ENCODE measurements around the gene SH2B3.
A peak's percentile ranks its signal among the peaks of the same experiment; 100 is the strongest.

DNA sequence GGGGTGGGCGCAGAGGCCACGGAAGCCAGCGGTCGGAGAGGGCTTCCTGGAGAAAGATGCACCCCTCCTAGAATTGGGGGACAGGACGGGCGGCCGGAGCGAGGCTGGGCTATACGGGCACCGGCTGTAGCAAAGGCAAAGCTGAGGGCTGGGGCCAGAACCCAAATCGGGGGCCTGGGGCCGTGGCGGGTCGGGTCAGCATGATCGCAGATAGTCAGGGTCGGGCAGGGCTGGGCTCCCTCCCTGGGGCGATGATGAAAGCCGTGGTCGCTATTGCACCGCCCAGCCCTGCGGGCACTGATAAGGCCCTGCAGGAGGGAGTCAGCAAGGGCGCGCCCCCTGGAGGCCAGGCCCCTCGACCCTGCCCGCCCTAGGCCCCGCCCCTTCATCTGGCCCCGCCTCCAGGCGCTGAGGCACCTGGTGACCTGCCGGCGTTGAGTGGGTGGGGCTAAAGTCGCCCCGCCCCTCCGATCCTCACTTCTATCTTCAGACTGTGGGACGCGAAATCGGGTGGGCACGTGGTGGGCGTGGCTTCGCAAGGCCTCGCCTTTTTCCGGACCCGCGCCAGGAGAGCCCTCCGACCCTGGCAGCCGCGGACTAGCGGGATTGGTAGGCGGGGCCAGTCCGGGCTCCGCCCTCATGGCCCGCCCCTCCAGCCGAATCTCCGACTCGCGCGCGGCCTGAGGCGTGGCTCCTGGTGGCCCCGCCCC is 419 bp upstream of the SH2B3 start:
- TF ChIP-seq, protein P1, sequence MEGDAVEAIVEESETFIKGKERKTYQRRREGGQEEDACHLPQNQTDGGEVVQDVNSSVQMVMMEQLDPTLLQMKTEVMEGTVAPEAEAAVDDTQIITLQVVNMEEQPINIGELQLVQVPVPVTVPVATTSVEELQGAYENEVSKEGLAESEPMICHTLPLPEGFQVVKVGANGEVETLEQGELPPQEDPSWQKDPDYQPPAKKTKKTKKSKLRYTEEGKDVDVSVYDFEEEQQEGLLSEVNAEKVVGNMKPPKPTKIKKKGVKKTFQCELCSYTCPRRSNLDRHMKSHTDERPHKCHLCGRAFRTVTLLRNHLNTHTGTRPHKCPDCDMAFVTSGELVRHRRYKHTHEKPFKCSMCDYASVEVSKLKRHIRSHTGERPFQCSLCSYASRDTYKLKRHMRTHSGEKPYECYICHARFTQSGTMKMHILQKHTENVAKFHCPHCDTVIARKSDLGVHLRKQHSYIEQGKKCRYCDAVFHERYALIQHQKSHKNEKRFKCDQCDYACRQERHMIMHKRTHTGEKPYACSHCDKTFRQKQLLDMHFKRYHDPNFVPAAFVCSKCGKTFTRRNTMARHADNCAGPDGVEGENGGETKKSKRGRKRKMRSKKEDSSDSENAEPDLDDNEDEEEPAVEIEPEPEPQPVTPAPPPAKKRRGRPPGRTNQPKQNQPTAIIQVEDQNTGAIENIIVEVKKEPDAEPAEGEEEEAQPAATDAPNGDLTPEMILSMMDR (IDR thresholded peaks at IDR 0.05): peak; percentile 54 to 87 (median 69)
- TF ChIP-seq POLR2A (IDR thresholded peaks at IDR 0.05): peak in 1 of 2 donors; percentile 37

Measured in heart left ventricle (tissue), 13 donors.